Measurements from ENCODE around the gene FCHSD1.

The FCHSD1 gene

DNA sequence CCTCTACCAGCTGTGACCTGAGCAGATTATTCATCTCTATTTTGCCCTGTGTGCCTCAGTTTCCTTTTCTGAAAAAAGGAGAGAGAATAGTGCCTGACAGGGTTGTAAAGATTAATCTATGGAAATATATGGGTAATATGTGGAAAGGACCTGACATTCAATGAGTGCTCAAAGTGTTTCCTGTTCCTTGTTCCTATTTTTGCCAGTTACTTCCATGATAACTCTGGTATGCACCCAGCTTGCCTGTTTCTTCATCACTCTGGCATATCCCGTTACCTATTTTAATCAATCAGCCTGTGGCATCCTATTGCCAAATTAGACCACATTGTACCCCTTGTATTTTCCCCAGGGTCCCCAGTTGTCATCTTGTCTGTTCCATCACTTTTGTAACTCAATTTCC is 34.4 kb upstream of the FCHSD1 start:
- DNase-seq (ENCODE audit: insufficient read length) (no peak), FAIRE-seq (no peak)
- no peak for TF ChIP-seq POLR2AphosphoS5 (IDR thresholded peaks at IDR 0.05; ENCODE audit: low read depth, low read length)
- no peak for TF ChIP-seq POLR2A (IDR thresholded peaks at IDR 0.05; ENCODE audit: low read depth, low read length)
- TF ChIP-seq TAF1 (IDR thresholded peaks at IDR 0.05; ENCODE audit: borderline replicate concordance, low read depth, low read length) = no peak

DNA sequence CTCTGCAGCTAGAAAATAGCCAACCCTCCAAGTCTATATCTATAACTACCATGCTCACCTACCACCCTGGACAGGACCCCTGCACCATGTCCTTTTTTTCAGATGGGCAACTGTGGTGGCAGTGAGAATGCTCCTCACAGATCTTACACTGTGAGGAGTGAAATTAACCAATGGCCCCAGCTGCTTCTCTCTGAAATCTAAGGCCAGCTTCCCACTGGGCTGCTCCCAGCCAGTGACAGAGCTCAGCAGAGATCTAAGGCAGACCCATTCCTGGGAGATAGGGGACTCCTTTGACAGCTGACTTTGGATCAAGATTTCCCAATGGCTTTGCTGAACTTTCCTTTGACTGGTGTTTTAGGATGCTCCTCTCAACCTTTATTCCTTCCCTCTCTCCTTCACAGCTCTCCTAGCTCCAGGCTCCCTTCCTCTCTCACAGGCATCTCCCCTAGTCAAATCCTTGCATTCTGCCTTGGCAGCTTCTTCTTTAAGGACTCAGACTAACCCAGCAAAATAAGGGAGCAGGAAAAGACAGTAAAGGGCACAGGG is 32.5 kb upstream of the FCHSD1 start:
- DNase-seq (ENCODE audit: insufficient read length) = no peak
- TF ChIP-seq POLR2AphosphoS5 (IDR thresholded peaks at IDR 0.05; ENCODE audit: low read depth, low read length) (no peak), POLR2A (IDR thresholded peaks at IDR 0.05; ENCODE audit: low read depth, low read length) (no peak), TAF1 (IDR thresholded peaks at IDR 0.05; ENCODE audit: borderline replicate concordance, low read depth, low read length) (no peak)
- no peak for FAIRE-seq

DNA sequence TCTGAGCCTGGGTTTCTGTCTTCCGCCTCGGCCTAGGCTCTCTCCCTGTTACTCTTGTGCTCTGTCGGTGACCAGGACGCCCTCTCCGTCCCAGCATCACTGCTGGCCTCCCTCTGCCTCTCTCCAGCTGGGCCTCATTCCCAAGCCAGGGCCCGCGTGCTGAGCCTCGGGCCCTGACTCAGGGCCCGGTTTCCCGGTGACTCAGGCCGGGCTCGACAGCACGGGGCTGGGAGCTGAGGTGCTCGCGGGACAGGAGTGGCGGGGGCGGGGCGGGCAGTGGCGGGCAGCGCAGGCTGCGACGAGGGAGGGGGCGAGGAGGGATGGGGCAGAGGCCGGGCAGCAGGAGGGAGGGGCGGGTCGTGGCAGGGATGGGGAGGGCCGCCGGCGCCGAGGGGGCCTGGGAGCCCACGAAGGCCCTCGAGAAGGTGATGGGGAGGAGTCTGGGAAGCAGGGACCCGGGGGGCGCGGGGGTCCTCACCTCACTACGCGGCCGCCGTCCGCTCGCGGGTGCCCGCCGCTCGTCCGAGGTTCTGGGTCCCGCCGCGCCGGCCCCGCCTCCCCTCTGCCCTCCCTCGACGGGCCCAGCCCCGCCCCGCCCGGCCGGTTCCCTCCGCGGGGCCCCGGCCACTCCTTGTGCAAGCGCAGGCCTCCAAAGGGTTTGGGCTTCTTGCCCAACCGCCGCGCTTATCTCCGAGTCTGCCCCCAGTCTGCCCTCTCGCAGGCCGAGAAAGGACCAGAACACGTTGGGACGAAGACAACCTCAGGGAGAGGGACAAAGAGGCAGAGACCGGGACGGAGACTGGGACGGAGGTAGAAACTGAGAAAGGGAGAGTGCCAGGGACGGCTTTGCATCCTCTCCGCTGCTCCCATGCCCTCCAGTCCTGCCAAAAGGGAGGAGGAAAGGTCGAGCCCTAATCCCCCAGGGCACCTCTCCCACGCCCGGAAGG is 30.8 kb upstream of the FCHSD1 start, which contains the start of gene ARAP3:
TSS of gene ARAP3 (minus strand) at position 536 of the 947 bp plus-strand sequence. CDS start 1,744 bp downstream, outside the sequence.
- FAIRE-seq (no peak), DNase-seq (ENCODE audit: insufficient read length) (no peak)
- no peak for TF ChIP-seq POLR2A (IDR thresholded peaks at IDR 0.05; ENCODE audit: low read depth, low read length)
- TF ChIP-seq POLR2AphosphoS5 (IDR thresholded peaks at IDR 0.05; ENCODE audit: low read depth, low read length) = no peak
- no peak for TF ChIP-seq TAF1 (IDR thresholded peaks at IDR 0.05; ENCODE audit: borderline replicate concordance, low read depth, low read length)

DNA sequence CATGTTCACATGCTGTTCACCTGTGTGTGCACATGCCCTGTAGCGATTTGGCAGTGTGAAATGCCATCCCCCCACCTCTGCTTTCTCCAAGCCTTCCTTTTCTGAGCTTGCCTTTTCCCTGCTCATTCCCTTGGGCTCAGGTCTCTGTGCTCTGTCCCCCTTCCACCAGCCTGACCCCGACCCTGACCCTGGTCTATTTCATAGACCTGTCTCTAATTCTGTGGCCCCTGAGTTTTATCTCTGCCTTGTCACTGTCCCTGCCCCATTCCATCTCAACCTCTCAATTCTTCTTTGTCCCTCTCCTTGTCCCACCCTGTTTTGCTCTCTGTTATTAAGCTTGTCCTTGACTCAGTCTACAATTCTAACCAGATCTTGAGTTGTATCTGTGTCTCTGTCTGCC is 30.1 kb upstream of the FCHSD1 start:
- FAIRE-seq = no peak

DNA sequence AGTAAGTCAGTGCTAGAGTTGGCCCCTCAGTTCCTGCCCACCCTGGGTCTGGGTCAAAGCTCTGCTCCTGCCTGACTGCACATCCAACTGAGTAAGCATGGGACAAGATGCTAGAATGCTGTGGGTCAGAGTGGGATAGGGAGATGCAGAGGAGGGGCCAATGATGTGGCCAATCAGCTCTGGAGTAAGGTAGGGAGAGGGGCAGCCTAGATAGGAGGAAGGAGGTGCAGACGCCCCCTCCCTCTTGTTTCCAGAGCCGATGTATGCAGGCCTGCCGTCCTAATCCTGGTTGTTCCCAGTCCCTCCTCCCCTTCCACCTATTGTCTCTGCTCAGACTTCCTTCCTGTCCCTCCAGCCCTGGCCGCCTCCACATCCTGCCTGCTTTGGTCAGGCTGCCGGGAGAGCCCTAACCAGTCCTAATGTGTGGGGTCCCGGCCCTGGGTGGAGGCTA is 29.6 kb upstream of the FCHSD1 start:
- no peak for TF ChIP-seq POLR2AphosphoS5 (IDR thresholded peaks at IDR 0.05; ENCODE audit: low read depth, low read length)
- no peak for TF ChIP-seq POLR2A (IDR thresholded peaks at IDR 0.05; ENCODE audit: low read depth, low read length)
- TF ChIP-seq TAF1 (IDR thresholded peaks at IDR 0.05; ENCODE audit: borderline replicate concordance, low read depth, low read length) = no peak
- DNase-seq (ENCODE audit: insufficient read length) = no peak
- no peak for FAIRE-seq

More for the DNA sequence above, 30.1 kb upstream of the FCHSD1 start:
- DNase-seq (ENCODE audit: insufficient read length) = no peak
- TF ChIP-seq POLR2AphosphoS5 (IDR thresholded peaks at IDR 0.05; ENCODE audit: low read depth, low read length) (no peak), POLR2A (IDR thresholded peaks at IDR 0.05; ENCODE audit: low read depth, low read length) (no peak), TAF1 (IDR thresholded peaks at IDR 0.05; ENCODE audit: borderline replicate concordance, low read depth, low read length) (no peak)

DNA sequence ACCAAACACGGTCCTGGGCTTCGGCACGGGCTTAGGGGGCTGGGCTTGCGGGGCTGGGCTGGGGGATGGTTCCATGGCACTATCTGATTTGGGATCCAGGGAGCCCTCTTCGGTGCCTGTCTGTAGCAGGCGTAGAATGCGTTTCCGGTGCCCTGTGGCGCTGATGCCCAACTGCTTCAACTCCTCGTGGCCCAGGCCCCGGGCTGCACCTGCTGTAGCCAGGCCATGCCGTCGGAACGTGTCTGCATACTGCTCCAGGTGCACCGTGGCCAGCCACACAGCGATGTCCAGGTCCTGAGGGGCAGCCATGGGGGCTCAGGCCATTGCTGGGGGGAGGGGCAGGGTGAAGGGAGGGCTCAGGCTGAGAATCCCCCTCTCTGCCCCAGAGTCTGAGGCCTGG is 29.0 kb upstream of the FCHSD1 start:
- no peak for FAIRE-seq
- TF ChIP-seq TAF1 (IDR thresholded peaks at IDR 0.05; ENCODE audit: borderline replicate concordance, low read depth, low read length) (no peak), POLR2A (IDR thresholded peaks at IDR 0.05; ENCODE audit: low read depth, low read length) (no peak), POLR2AphosphoS5 (IDR thresholded peaks at IDR 0.05; ENCODE audit: low read depth, low read length) (no peak)
- no peak for DNase-seq (ENCODE audit: insufficient read length)

DNA sequence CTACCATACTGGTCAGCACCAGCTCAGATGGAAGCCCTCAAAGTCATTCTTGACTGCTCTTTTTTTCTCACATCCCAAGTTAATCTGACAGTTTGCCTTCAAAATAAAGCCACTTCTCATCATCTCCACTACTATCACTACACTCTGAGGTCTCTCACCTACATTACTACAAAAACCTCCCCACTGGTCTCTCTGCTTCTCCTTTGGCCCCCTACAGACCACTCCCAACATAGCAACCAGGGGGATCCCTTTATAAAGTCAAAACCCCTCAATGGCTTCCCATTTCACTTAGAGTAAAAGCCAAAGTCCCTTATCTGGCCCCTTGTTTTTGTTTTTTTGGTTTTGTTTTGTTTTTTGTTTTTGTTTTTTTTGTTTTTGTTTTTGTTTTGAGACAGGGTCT is 26.2 kb upstream of the FCHSD1 start:
- FAIRE-seq = no peak
- no peak for DNase-seq (ENCODE audit: insufficient read length)

DNA sequence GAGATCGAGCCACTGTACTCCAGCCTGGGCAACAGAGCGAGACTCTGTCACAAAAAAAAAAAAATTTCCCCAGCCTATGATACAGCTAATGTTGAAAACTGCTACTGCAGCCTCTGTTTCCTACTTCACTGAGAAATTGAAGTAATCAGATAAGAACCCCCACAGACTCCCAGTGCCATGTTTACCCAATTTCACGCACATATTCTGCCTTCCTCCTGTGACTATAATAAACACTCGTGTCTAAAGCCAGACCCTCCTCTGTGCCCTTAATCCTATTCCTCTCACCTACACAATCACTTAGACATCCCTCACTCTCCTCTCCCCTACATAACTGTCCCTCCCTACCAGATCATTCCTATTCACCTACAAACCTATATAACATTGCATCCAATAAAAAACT is 24.5 kb upstream of the FCHSD1 start:
- DNase-seq (ENCODE audit: insufficient read length) (no peak), FAIRE-seq (no peak)
- TF ChIP-seq POLR2A (IDR thresholded peaks at IDR 0.05; ENCODE audit: low read depth, low read length) (no peak), POLR2AphosphoS5 (IDR thresholded peaks at IDR 0.05; ENCODE audit: low read depth, low read length) (no peak), TAF1 (IDR thresholded peaks at IDR 0.05; ENCODE audit: borderline replicate concordance, low read depth, low read length) (no peak)

More for the DNA sequence above, 26.2 kb upstream of the FCHSD1 start:
- TF ChIP-seq TAF1 (IDR thresholded peaks at IDR 0.05; ENCODE audit: borderline replicate concordance, low read depth, low read length) = no peak
- no peak for TF ChIP-seq POLR2A (IDR thresholded peaks at IDR 0.05; ENCODE audit: low read depth, low read length)
- TF ChIP-seq POLR2AphosphoS5 (IDR thresholded peaks at IDR 0.05; ENCODE audit: low read depth, low read length) = no peak

DNA sequence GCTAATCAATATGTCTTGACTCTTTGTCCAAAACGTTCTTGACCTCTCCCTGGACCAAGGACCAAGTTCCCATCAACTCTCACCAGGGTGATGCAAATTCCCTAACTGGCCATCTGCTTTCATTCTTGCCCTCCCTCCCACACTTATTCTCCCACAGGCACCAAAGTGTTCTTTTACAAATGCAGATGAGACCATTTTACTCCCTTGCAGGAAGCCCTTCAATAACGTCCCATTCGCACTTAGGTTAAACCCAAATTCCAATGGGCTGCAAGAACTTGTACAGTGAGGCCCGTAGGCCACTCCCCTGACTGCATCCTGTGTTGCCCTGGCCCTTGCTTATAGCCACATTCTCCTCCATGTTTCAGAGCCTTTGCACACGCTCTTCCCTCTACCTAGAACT is 23.5 kb upstream of the FCHSD1 start:
- no peak for DNase-seq (ENCODE audit: insufficient read length)
- no peak for FAIRE-seq

DNA sequence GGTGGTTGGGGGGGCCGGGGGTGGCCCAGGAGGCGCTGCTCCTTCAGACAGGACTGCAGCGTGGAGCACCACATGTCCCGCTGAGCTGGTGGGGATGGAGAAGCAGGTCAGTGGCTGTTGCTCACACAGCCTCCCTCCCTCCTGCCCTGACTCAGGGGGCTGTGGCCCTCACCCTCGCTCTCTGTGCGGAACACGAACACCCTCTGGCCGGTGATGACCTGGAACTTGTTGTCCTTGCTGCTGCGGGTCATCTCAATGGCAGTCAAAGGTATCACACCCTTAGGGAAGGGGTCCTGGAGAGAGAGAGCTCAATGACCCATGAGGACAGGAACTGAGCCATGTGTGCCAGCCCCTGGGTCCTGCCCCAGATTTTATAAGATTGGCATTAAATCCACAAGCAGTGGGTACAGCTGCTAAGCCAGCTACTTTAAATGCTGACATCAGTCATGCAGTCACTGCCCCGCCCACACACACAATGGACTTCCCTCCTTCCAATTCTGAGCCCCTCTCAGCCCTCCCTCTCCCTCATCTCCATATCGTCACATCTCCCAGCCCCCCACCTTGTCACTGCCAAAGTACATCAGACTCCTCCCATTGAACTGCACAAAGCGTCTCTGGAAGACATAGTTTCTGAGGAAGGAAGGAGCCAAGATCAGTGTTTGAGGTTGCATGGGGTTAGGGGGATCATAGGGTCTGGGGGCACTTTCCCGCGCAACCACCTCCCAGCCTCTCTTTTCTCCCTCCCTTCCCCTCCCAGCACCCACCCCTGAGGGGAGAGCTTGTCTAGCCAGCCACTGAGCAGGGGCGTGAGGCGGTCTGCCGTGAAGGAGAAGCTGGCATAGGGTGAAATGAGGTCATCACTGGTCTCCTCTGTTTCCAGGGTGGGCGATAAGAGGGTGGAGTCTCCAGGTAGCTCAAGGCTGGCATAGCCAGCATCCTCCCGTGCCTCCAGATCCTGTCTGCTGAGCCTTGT is 21.9 kb upstream of the FCHSD1 start:
- FAIRE-seq (no peak), DNase-seq (ENCODE audit: insufficient read length) (no peak)
- TF ChIP-seq TAF1 (IDR thresholded peaks at IDR 0.05; ENCODE audit: borderline replicate concordance, low read depth, low read length) = no peak
- no peak for TF ChIP-seq POLR2AphosphoS5 (IDR thresholded peaks at IDR 0.05; ENCODE audit: low read depth, low read length)
- TF ChIP-seq POLR2A (IDR thresholded peaks at IDR 0.05; ENCODE audit: low read depth, low read length) = no peak

More for the DNA sequence above, 23.5 kb upstream of the FCHSD1 start:
- no peak for TF ChIP-seq POLR2AphosphoS5 (IDR thresholded peaks at IDR 0.05; ENCODE audit: low read depth, low read length)
- no peak for TF ChIP-seq TAF1 (IDR thresholded peaks at IDR 0.05; ENCODE audit: borderline replicate concordance, low read depth, low read length)
- TF ChIP-seq POLR2A (IDR thresholded peaks at IDR 0.05; ENCODE audit: low read depth, low read length) = no peak

All from GM12892 (cell line).